Neural progenitor cell (in vitro differentiated cells): ENCODE data around the gene NT5DC3.

Source experiments
- EZH2 ChIP-seq: fragments of 200-600 bp; sonication (generic); IDR thresholded peaks from 2 replicates; pipeline ENCODE4 v1.6.1; 2017; ENCODE audit warnings: antibody characterized with exemption, mild to moderate bottlenecking, moderate library complexity
- EZH2phosphoT487 ChIP-seq: fragments of 200-600 bp; sonication (generic); IDR thresholded peaks from 2 replicates; pipeline ENCODE4 v1.6.1; 2017; ENCODE audit warnings: antibody characterized with exemption
- TF ChIP-seq, protein P1 (sequence below): fragments of 200-600 bp; sonication (generic); IDR thresholded peaks from 2 replicates; pipeline ENCODE4 v1.5.1; 2017; ENCODE audit warnings: antibody characterized with exemption, mild to moderate bottlenecking

DNA sequence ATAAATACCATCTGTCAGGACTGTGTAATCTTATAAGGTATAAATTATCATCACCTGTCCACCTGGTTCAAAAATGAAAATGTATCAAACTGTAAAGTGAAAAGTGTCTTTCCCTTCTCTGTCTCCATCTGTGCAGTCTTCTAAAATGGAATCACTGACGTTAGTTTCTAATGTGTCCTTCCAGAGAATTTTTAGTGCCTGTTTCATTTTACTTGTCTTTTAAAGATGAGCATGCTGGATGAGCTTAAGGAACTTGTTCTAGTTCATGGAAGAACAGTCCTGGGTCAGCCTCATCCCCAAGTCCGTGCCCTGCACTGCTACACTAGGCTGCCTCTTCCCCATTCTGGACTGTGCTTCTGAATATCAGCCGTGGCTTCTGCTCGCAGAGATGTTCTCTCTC, 5.4 kb upstream of the NT5DC3 start:
- TF ChIP-seq, protein P1, sequence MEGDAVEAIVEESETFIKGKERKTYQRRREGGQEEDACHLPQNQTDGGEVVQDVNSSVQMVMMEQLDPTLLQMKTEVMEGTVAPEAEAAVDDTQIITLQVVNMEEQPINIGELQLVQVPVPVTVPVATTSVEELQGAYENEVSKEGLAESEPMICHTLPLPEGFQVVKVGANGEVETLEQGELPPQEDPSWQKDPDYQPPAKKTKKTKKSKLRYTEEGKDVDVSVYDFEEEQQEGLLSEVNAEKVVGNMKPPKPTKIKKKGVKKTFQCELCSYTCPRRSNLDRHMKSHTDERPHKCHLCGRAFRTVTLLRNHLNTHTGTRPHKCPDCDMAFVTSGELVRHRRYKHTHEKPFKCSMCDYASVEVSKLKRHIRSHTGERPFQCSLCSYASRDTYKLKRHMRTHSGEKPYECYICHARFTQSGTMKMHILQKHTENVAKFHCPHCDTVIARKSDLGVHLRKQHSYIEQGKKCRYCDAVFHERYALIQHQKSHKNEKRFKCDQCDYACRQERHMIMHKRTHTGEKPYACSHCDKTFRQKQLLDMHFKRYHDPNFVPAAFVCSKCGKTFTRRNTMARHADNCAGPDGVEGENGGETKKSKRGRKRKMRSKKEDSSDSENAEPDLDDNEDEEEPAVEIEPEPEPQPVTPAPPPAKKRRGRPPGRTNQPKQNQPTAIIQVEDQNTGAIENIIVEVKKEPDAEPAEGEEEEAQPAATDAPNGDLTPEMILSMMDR: no peak
- TF ChIP-seq EZH2 (no peak), EZH2phosphoT487 (no peak)
